HG03354 (cell line): ENCODE data around the gene FA2H.
"Not testable (repeated sequence)": the region's sequence is repeated elsewhere in the genome, so short reads cannot be mapped to it uniquely, and the experiment has no call there.

Experiments used
- ATAC-seq: cut with Tn5 transposase; IDR thresholded peaks from one replicate; pipeline ENCODE4 v1.9.1; 2021; ENCODE audit warnings: mild to moderate bottlenecking; ENCODE audit not compliant: unreplicated experiment, poor library complexity, severe bottlenecking

The FA2H gene

GRCh38 chr16:74774223-74775139, at the start of gene FA2H:
Gene FA2H (minus strand): TSS chr16:74774820. CDS start chr16:74774755, 65 bp downstream.
- peak; percentile 91 for ATAC-seq

GRCh38 chr16:74817851-74818250, 43.2 kb upstream of the FA2H start:
- ATAC-seq, result no peak

- peak; percentile 100 for ATAC-seq
Observed at GRCh38 chr16:74813109-74813641, 38.6 kb upstream of the FA2H start.

- no peak for ATAC-seq
Observed at GRCh38 chr16:74811911-74812310, 37.3 kb upstream of the FA2H start.

- not testable (repeated sequence) for ATAC-seq
Observed at GRCh38 chr16:74811216-74811615, 36.6 kb upstream of the FA2H start.

- ATAC-seq, result no peak
Observed at GRCh38 chr16:74807052-74807646, 32.5 kb upstream of the FA2H start.

- ATAC-seq, result no peak
Observed at GRCh38 chr16:74800216-74800871, 25.7 kb upstream of the FA2H start.

- ATAC-seq, result no peak
Observed at GRCh38 chr16:74797414-74797813, 22.8 kb upstream of the FA2H start.

- ATAC-seq, result no peak
Observed at GRCh38 chr16:74795104-74795503, 20.5 kb upstream of the FA2H start.

GRCh38 chr16:74794668-74795067, 20.0 kb upstream of the FA2H start:
- ATAC-seq, result no peak

GRCh38 chr16:74793571-74793970, 19.0 kb upstream of the FA2H start:
- no peak for ATAC-seq

GRCh38 chr16:74792225-74792624, 17.6 kb upstream of the FA2H start:
- ATAC-seq, result no peak

- ATAC-seq, result not testable (repeated sequence)
Observed at GRCh38 chr16:74791749-74792148, 17.1 kb upstream of the FA2H start.

GRCh38 chr16:74788108-74788507, 13.5 kb upstream of the FA2H start:
- no peak for ATAC-seq

- ATAC-seq, result no peak
Observed at GRCh38 chr16:74785031-74785430, 10.4 kb upstream of the FA2H start.

- ATAC-seq, result no peak
Observed at GRCh38 chr16:74778646-74779045, 4.0 kb upstream of the FA2H start.

- no peak for ATAC-seq
Observed at GRCh38 chr16:74776926-74777325, 2.3 kb upstream of the FA2H start.

- ATAC-seq, result no peak
Observed at GRCh38 chr16:74775255-74775654, 635 bp upstream of the FA2H start.

GRCh38 chr16:74773446-74774222, 986 bp downstream of the FA2H start:
- no peak for ATAC-seq
